Mucosa of descending colon (tissue), 3 donors: Measurements from ENCODE around the gene FBXL7. TPM values are rescaled to one million over a fixed set of nuclear protein-coding genes. Genes with fewer than 3 reads are reported as not detected.

ENCODE experiments used
- ATAC-seq: fragments of 200-7000 bp; cut with Tn5 transposase; one replicate; pipeline ENCODE4 v1.9.1; 2020; ENCODE audit warnings: mild to moderate bottlenecking, moderate library complexity
- DNase-seq, 3 donors: peaks; one replicate each; pipeline ENCODE4 v3.0.0-alpha.2; 2020
- H3K36me3 ChIP-seq: fragments of 200-600 bp; one replicate; pipeline ENCODE4 v1.8.0; 2021; ENCODE audit warnings: low read depth, mild to moderate bottlenecking
- H3K4me1 ChIP-seq: fragments of 200-600 bp; one replicate; pipeline ENCODE4 v1.8.0; 2021; ENCODE audit warnings: low read depth, mild to moderate bottlenecking
- H3K4me3 ChIP-seq: fragments of 200-600 bp; one replicate; pipeline ENCODE4 v1.8.0; 2021; ENCODE audit warnings: mild to moderate bottlenecking
- H3K9me3 ChIP-seq: fragments of 200-600 bp; one replicate; pipeline ENCODE4 v1.8.0; 2021; ENCODE audit warnings: mild to moderate bottlenecking
- CTCF ChIP-seq: fragments of 200-600 bp; IDR thresholded peaks from one replicate; pipeline ENCODE4 v1.8.0; 2022; ENCODE audit warnings: antibody characterized with exemption, mild to moderate bottlenecking
- intact Hi-C, 2 donors: fragments of 100-400 bp; cut with DNase I in 1 of 2; cut with micrococcal nuclease in 1 of 2; formaldehyde crosslinking; loops; one replicate each; pipeline versions ENCODE4 v1.11.0 to v1.11.1; 2022; cut with DNase I, micrococcal nuclease
- total RNA-seq, 3 donors: library from RNA; stranded (reverse); fragmentation: NEBNext Ultra II Directional in 2 of 3; extraction: Animal tissue kit (Norgen Biotek cat#: 25700) in 2 of 3; gene quantifications; one replicate each; pipeline versions ENCODE4 v1.2.1 to v1.2.4, GENCODE V29; 2021 to 2023
- donor health status: DM: no; HTN: no; CAD: no; lungs with moderate emphysema.
- donor health status: DM: no; HTN: no; CAD: no.
- donor health status: DM: no; HTN: yes; CAD: no.

FBXL7 gene
- total RNA-seq, 3 donors from 2014 or later: 1.6 to 21.4 (median 3.4) TPM

- no peak for DNase-seq
- Histone ChIP-seq H3K4me1 (no peaks in the 10 kb centered on the region), H3K9me3 (no peaks in the 10 kb centered on the region), H3K36me3 (no peaks in the 10 kb centered on the region), H3K4me3 (no peak overlapping the region)
- intact Hi-C loops: no loop called here
- no peak for TF ChIP-seq CTCF
- no peak for ATAC-seq
These were observed 439.0 kb downstream of the FBXL7 start for GRCh38 chr5:15938961-15939360.

DNA sequence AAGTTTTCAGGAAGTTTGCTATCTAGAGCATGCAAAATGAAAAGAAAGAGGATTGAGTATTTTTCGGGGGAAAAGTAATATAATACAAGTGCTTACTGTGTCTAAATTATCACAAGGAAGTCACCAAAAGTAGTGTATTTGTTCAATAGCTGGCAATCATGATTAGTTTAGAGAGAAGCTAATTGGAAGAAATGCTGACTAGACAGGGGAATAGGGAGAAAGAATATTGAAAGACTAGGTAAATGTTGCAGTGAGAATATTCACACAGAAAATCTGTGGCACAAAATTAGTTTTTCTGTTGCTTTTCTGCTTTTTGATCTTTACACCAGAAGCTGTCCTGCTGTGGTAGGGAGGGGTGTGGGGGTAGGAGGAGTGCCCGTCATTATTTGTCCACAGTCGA lies 440.9 kb downstream of the FBXL7 start:
- no peak for ATAC-seq
- no peaks in the 10 kb centered on the region for H3K36me3 ChIP-seq
- intact Hi-C loops: no loop called here

DNA sequence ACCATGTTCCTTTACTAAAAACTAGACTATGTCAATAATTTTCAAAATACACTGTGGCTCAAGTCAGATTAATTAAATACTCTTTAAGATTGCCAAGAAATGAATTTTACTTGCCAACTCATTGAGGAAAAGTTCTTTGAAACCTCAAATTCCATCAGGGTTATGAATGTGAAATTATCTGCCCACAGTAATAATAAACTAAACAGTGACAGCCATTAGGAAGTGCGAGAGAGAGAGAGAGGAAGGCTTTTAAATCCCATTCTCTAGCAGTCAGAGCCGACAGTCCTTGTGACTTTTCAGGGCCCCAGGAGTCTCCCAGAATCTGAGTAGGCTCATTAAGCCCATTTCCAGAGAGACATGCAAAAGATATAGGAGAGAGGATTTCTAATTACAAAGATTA lies 443.5 kb downstream of the FBXL7 start:
- H3K4me1 ChIP-seq: no peaks in the 10 kb centered on the region
- intact Hi-C loops: no loop called here
- H3K4me3 ChIP-seq: no peak overlapping the region
- ATAC-seq (no peak), DNase-seq (no peak)
- H3K9me3 ChIP-seq: no peaks in the 10 kb centered on the region
- no peaks in the 10 kb centered on the region for H3K36me3 ChIP-seq
- no peak for TF ChIP-seq CTCF

More for the DNA sequence above, 440.9 kb downstream of the FBXL7 start:
- no peak for DNase-seq
- Histone ChIP-seq H3K4me1 (no peaks in the 10 kb centered on the region), H3K4me3 (no peak overlapping the region), H3K9me3 (no peaks in the 10 kb centered on the region)
- no peak for TF ChIP-seq CTCF

DNA sequence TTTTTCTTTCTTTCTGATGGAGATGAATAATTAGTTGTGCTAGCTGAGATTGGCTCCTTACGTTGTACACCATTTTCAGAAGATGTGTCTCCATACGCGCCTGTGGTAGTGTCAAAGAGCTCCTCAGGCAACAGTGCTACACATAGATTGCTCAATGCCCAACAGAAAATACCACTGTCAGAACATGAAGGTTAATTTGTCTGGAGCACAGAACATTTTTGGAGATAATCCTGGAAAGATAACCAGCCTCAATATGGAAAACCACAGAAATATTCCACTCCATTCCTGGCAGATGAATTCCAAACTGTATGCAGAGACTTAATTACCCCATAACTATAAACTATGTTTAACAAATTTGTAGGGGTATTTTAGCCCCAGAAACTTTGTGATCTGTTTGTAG lies 446.0 kb downstream of the FBXL7 start:
- ATAC-seq (no peak), DNase-seq (no peak)
- H3K9me3 ChIP-seq: no peaks in the 10 kb centered on the region
- TF ChIP-seq CTCF: no peak
- H3K4me3 ChIP-seq: no peak overlapping the region
- intact Hi-C loops: no loop called here
- H3K4me1 ChIP-seq: no peaks in the 10 kb centered on the region
- H3K36me3 ChIP-seq: no peaks in the 10 kb centered on the region

DNA sequence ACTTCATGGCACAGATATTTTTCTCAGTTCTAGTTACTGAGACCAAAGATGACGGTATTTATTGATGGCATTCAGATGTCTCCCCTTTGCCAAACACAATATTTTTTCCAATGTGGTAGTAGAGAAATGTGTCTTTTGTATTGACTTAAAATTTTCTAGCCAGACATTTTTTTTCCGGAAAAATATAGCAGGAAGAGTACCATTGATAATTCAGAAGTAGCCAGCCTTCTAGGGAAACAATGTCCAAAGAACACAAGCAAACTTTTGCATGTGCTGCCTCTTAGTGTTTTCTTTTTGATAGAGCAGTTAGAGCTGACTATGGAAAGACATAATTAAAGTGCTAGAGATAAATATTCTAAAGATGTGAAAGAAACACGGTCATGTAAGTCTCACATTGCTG lies 448.2 kb downstream of the FBXL7 start:
- no peaks in the 10 kb centered on the region for H3K4me1 ChIP-seq
- no peak for TF ChIP-seq CTCF
- H3K4me3 ChIP-seq: no peak overlapping the region
- no peaks in the 10 kb centered on the region for H3K9me3 ChIP-seq
- DNase-seq (no peak), ATAC-seq (no peak)
- intact Hi-C loops: no loop called here
- H3K36me3 ChIP-seq: no peaks in the 10 kb centered on the region

- Histone ChIP-seq H3K4me3 (no peak overlapping the region), H3K9me3 (no peaks in the 10 kb centered on the region), H3K36me3 (no peaks in the 10 kb centered on the region), H3K4me1 (no peaks in the 10 kb centered on the region)
- intact Hi-C loops: no loop called here
- no peak for TF ChIP-seq CTCF
- DNase-seq (no peak), ATAC-seq (no peak)
These were observed 451.1 kb downstream of the FBXL7 start for GRCh38 chr5:15951126-15951525.
